Aorta (tissue), 5 donors: ENCODE results near the gene ST14. TPM values are rescaled to one million over a fixed set of nuclear protein-coding genes. Genes with fewer than 3 reads are reported as not detected.
"Not testable (repeated sequence)": the region's sequence is repeated elsewhere in the genome, so short reads cannot be mapped to it uniquely, and the experiment has no call there.

Experiments
- ATAC-seq: fragments of 200-7000 bp; cut with Tn5 transposase; one replicate; pipeline ENCODE4 v1.9.1; 2022; ENCODE audit warnings: moderate library complexity; ENCODE audit not compliant: low FRiP score
- DNase-seq, 2 donors: peaks; one replicate each; pipeline ENCODE4 v3.0.0-alpha.2; 2020
- H3K27ac ChIP-seq, 2 donors: one replicate each; pipeline ENCODE4 v1.5.1; 2013; ENCODE audit warnings: low read length in 2 of 2, mild to moderate bottlenecking in 2 of 2, moderate library complexity in 2 of 2, control low read depth in 1 of 2, inconsistent platforms in 1 of 2, low read depth in 1 of 2
- H3K27me3 ChIP-seq, 2 donors: one replicate each; pipeline ENCODE4 v1.6.1; 2013; ENCODE audit warnings: control low read depth in 1 of 2, low read length in 1 of 2, mild to moderate bottlenecking in 1 of 2, moderate library complexity in 1 of 2; ENCODE audit not compliant: insufficient read depth in 2 of 2, control insufficient read depth in 1 of 2
- H3K36me3 ChIP-seq, 2 donors: one replicate each; pipeline ENCODE4 v1.6.1; 2013; ENCODE audit warnings: control low read depth in 1 of 2, low read length in 1 of 2, mild to moderate bottlenecking in 1 of 2; ENCODE audit not compliant: insufficient read depth in 2 of 2, control insufficient read depth in 1 of 2
- H3K4me1 ChIP-seq, 2 donors: one replicate each; pipeline ENCODE4 v1.6.1; 2013; ENCODE audit warnings: low read length in 2 of 2, control low read depth in 1 of 2, mild to moderate bottlenecking in 1 of 2, moderate library complexity in 1 of 2; ENCODE audit not compliant: insufficient read depth in 2 of 2, control insufficient read depth in 1 of 2
- H3K4me3 ChIP-seq, 2 donors: one replicate each; pipeline ENCODE4 v1.5.1; 2013; ENCODE audit warnings: low read length in 2 of 2, control low read depth in 1 of 2, mild to moderate bottlenecking in 1 of 2
- H3K9me3 ChIP-seq: one replicate; pipeline ENCODE4 v1.6.1; 2013; ENCODE audit warnings: mild to moderate bottlenecking, low read length; ENCODE audit not compliant: control insufficient read depth
- WGBS, 2 donors: extraction: QIAGEN DNeasy Blood & Tissue Kit; methylation state at CpG; one replicate each; pipeline ENCODE4 v1.1.7; 2013; 5-methylcytosine and 5-hydroxymethylcytosine counted together
- intact Hi-C, 2 donors: fragments of 100-400 bp; cut with DNase I; formaldehyde crosslinking; loops; one replicate each; pipeline versions ENCODE4 v1.14.2 to v1.15.0; 2022
- polyA plus RNA-seq, 2 donors: library from polyadenylated mRNA; stranded (reverse); fragments of 200-250 nt; gene quantifications; one replicate each; pipeline ENCODE4 v1.2.3, GENCODE V29; 2013
- total RNA-seq, 2 donors: library from RNA; stranded (reverse); fragmentation: NEBNext Ultra II Directional; extraction: Animal tissue kit (Norgen Biotek cat#: 25700); gene quantifications; one replicate each; pipeline ENCODE4 v1.2.1, GENCODE V29; 2021
- donor health status: healthy with polysubstance abuse.
- donor health status: Bipolar disorder and iron deficiency.
- donor health status: DM: no; HTN: no; CAD: no.
- donor health status: DM: no; HTN: no; CAD: no.
- donor health status: DM: yes; HTN: yes; CAD: no.

ST14 gene
- total and polyA plus RNA-seq, 4 donors, result 0.74 to 14.4 (median 6.1) TPM

- H3K4me1 ChIP-seq, H3K4me3 ChIP-seq, H3K27ac ChIP-seq, H3K27me3 ChIP-seq, H3K9me3 ChIP-seq, H3K36me3 ChIP-seq, intact Hi-C loops, ATAC-seq: not testable (repeated sequence)
- DNase-seq, result peak in 1 of 2 donors; percentile 26
- WGBS, 2 donors, result 95 to 96% methylated on average over 14 of the region's 14 CpGs
Measured at GRCh38 chr11:130193551-130193950, 34.0 kb downstream of the ST14 start.

- H3K36me3 ChIP-seq, result no peaks in the 10 kb centered on the region
- 92 to 93% methylated on average over 20 to 21 of the region's 21 CpGs for WGBS, 2 donors
- ATAC-seq (no peak), DNase-seq (peak in 1 of 2 donors; percentile 24)
- H3K27me3 ChIP-seq, result no peaks in the 10 kb centered on the region
- H3K27ac ChIP-seq, result no peak overlapping the region
- no peaks in the 10 kb centered on the region for H3K4me1 ChIP-seq
- no peaks in the 10 kb centered on the region for H3K9me3 ChIP-seq
- H3K4me3 ChIP-seq, result no peak overlapping the region
- intact Hi-C loops, result no loop called here
Measured at GRCh38 chr11:130194241-130195023, 34.9 kb downstream of the ST14 start.

GRCh38 chr11:130197386-130198035, 37.9 kb downstream of the ST14 start:
- Histone ChIP-seq H3K4me1 (no peaks in the 10 kb centered on the region), H3K36me3 (no peaks in the 10 kb centered on the region), H3K27ac (no peak overlapping the region), H3K27me3 (no peaks in the 10 kb centered on the region), H3K4me3 (no peak overlapping the region), H3K9me3 (no peaks in the 10 kb centered on the region)
- WGBS, 2 donors, result 91 to 93% methylated on average over 26 to 27 of the region's 27 CpGs
- ATAC-seq, result no peak
- DNase-seq, result no peak
- intact Hi-C loops, result no loop called here

DNA sequence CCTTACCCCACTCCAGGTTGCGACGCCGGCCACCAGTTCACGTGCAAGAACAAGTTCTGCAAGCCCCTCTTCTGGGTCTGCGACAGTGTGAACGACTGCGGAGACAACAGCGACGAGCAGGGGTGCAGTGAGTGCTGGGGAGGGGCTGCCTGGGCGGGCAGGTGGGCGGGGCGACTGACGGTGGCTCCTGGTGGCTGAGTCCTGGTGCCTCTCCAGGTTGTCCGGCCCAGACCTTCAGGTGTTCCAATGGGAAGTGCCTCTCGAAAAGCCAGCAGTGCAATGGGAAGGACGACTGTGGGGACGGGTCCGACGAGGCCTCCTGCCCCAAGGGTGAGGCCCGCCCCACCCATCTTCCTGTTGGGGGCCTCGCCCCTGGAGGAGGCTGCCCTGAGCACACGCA, 38.7 kb downstream of the ST14 start:
- ATAC-seq, result no peak
- Histone ChIP-seq H3K27ac (no peak overlapping the region), H3K27me3 (no peaks in the 10 kb centered on the region), H3K9me3 (no peaks in the 10 kb centered on the region), H3K4me3 (no peak overlapping the region), H3K36me3 (no peaks in the 10 kb centered on the region), H3K4me1 (no peaks in the 10 kb centered on the region)
- 83 to 85% methylated on average over 22 of the region's 22 CpGs for WGBS, 2 donors
- intact Hi-C loops, result no loop called here
- DNase-seq, result no peak

DNA sequence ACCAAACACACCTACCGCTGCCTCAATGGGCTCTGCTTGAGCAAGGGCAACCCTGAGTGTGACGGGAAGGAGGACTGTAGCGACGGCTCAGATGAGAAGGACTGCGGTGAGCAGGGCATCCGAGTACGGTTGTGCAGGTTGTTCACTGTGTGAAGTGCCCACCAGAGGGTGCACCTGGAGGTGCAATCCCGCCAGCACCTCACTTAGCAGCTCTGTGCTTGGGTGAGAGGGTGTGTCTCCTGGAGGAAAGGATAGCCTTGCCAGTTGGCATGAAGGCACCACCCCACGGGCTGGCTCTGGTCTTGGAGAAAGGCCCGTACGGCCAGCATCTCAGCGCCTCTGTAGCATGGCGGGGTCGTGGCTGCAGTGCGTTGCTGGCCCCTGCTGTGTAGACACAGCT, 39.4 kb downstream of the ST14 start:
- no peak for ATAC-seq
- Histone ChIP-seq H3K4me3 (no peak overlapping the region), H3K4me1 (no peaks in the 10 kb centered on the region), H3K9me3 (no peaks in the 10 kb centered on the region), H3K27ac (no peak overlapping the region), H3K27me3 (no peaks in the 10 kb centered on the region), H3K36me3 (no peaks in the 10 kb centered on the region)
- DNase-seq, result no peak
- 90 to 93% methylated on average over 15 of the region's 15 CpGs for WGBS, 2 donors
- intact Hi-C loops, result no loop called here

- H3K9me3 ChIP-seq, result no peaks in the 10 kb centered on the region
- peak in 1 of 2 donors; percentile 42 for DNase-seq
- H3K4me3 ChIP-seq, result no peak overlapping the region
- no peak for ATAC-seq
- H3K4me1 ChIP-seq, result no peaks in the 10 kb centered on the region
- intact Hi-C loops, result no loop called here
- H3K27me3 ChIP-seq, result no peaks in the 10 kb centered on the region
- H3K27ac ChIP-seq, result no peak overlapping the region
- no peaks in the 10 kb centered on the region for H3K36me3 ChIP-seq
- 87 to 90% methylated on average over 12 of the region's 12 CpGs for WGBS, 2 donors
Measured at GRCh38 chr11:130199792-130200191, 40.2 kb downstream of the ST14 start.

DNA sequence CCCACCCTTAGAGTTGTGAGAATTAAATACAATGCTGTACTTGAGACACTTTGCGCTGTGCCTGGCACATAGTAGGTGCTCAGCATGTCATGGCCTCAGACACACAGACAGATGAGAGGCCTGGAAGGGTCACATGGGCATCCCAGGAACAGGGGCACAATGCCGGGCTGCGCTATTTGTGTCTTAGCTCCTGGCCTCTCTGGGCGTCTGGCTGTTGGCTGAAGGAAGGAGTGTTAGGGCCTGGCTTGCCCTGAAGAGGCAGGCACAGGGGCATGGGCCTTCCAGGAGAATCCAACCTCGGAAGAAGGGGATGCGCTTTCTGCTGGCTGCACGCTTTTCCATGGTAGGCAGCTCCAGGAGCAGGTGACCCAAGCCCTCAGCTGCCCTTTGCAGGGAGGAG, 41.4 kb downstream of the ST14 start:
- Histone ChIP-seq H3K9me3 (no peaks in the 10 kb centered on the region), H3K4me1 (no peaks in the 10 kb centered on the region), H3K27ac (no peak overlapping the region), H3K27me3 (no peaks in the 10 kb centered on the region), H3K4me3 (no peak overlapping the region), H3K36me3 (no peaks in the 10 kb centered on the region)
- 95 to 98% methylated on average over 7 of the region's 7 CpGs for WGBS, 2 donors
- no peak for ATAC-seq
- DNase-seq, result peak in 1 of 2 donors; percentile 45
- intact Hi-C loops, result no loop called here

DNA sequence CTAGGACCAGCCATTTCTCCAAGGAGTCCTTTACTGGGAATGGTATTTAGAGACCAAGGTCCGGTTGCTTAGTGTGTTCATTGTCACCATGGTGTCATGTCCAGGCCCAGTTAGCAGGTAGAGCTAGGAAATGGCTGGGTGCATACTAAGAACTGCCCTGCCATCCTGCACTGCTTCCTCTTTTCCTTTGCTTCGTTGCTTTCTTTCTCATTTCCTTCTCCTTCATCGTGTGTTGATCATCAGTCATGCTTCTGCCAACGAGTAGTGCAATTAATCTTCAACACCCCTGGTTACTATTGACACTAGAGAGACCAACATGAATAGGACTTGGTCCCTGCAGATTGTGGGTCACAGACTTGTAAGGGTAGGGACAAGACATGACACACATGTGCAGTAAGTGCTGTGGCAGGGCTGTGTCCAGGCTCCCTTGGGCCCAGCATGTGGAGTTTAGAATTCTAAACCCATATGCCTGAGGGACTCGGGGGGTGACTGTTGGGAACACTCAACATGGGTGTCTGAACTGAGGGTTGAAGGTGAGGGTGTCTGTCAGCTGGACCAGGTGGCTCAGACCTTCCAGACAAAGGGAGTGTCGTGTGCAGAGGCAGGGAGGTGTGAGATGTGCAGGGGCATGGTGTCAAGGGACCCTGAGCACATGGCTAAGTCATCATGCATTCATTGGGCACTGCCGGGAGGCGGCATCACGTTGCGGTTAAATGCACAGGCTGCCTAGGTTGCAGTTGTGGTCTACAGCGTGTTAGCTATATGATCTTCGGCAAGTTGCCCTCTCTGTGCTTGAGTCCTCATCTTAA, 42.6 kb downstream of the ST14 start:
- no peak overlapping the region for H3K27ac ChIP-seq
- H3K9me3 ChIP-seq, result no peaks in the 10 kb centered on the region
- intact Hi-C loops, result no loop called here
- ATAC-seq (no peak), DNase-seq (peak; percentile 22 to 43)
- no peaks in the 10 kb centered on the region for H3K27me3 ChIP-seq
- H3K4me1 ChIP-seq, result no peaks in the 10 kb centered on the region
- no peak overlapping the region for H3K4me3 ChIP-seq
- WGBS, 2 donors, result 78 to 83% methylated on average over 12 of the region's 12 CpGs
- H3K36me3 ChIP-seq, result no peaks in the 10 kb centered on the region
